ENCODE measurements around the gene SMIM41. TPM values are rescaled to one million over a fixed set of nuclear protein-coding genes. Genes with fewer than 3 reads are reported as not detected.
A peak's percentile ranks its signal among the peaks of the same experiment; 100 is the strongest.

SMIM41 gene
- total and polyA plus RNA-seq, 3 experiments from 2014 or later, result not detected

- Histone ChIP-seq H3K27me3 (ENCODE audit: insufficient read depth, low read length, poor library complexity, severe bottlenecking) (no peaks in the 10 kb centered on the region), H3K36me3 (ENCODE audit: insufficient read depth, low read length) (no peaks in the 10 kb centered on the region), H3K9me3 (ENCODE audit: low read length) (no peaks in the 10 kb centered on the region), H3K4me3 (ENCODE audit: low read length) (no peak overlapping the region), H3K27ac (ENCODE audit: low read depth, low read length) (no peak overlapping the region), H3K4me1 (ENCODE audit: insufficient read depth, low read length) (no peaks in the 10 kb centered on the region)
- peak in 1 of 5 donors; percentile 8 for DNase-seq
- Mint-ChIP-seq H3K27ac (peak overlapping the region in 1 of 8 donors; percentile 64), H3K4me3 (no peak overlapping the region), H3K36me3 (no peaks in the 10 kb centered on the region), H3K4me1 (no peaks in the 10 kb centered on the region), H3K9me3 (peaks cover 0 to 1% (median 0%) of the 10 kb centered on the region in 5 donors), H3K27me3 (peaks cover 14 to 21% of the 10 kb centered on the region in 2 donors)
- CTCF ChIA-PET, result no interaction called here
- POLR2A ChIA-PET, result no interaction called here
Observed at GRCh38 chr12:52141306-52141705, 61.8 kb downstream of the SMIM41 start.

- Histone ChIP-seq H3K4me1 (ENCODE audit: insufficient read depth, low read length) (no peaks in the 10 kb centered on the region), H3K27ac (ENCODE audit: low read depth, low read length) (no peak overlapping the region), H3K9me3 (ENCODE audit: low read length) (no peaks in the 10 kb centered on the region), H3K36me3 (ENCODE audit: insufficient read depth, low read length) (no peaks in the 10 kb centered on the region), H3K4me3 (ENCODE audit: low read length) (no peak overlapping the region), H3K27me3 (ENCODE audit: insufficient read depth, low read length, poor library complexity, severe bottlenecking) (no peaks in the 10 kb centered on the region)
- CTCF ChIA-PET, result no interaction called here
- Mint-ChIP-seq H3K4me1 (no peaks in the 10 kb centered on the region), H3K9me3 (peaks cover 0 to 1% (median 0%) of the 10 kb centered on the region in 5 donors), H3K27ac (peak overlapping the region in 1 of 8 donors; percentile 7), H3K27me3 (peaks cover 14 to 18% of the 10 kb centered on the region in 2 donors), H3K36me3 (no peaks in the 10 kb centered on the region), H3K4me3 (no peak overlapping the region)
- POLR2A ChIA-PET, result no interaction called here
- DNase-seq, result no peak
Observed at GRCh38 chr12:52141875-52142274, 62.4 kb downstream of the SMIM41 start.

DNA sequence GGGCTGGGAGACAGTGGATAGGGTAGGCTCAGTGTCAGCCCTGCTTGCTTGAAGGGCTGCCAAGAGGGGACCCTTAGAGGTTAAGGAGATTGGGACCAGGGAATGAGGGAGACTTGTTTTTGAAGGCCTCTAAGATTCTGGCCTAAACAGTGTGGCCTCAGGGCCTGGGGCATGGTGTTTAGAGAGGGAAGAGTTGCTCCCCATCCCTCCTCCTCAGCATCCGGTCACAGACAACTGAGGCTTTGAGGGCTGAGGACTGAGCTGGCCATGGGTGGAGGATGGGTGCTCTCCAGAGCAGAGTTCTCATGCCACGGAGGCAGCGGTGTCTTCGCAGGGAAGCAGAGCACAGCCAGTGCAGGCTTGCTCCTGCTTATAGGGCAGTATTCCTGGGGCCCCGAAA is 62.9 kb downstream of the SMIM41 start:
- Histone ChIP-seq H3K4me1 (ENCODE audit: insufficient read depth, low read length) (no peaks in the 10 kb centered on the region), H3K36me3 (ENCODE audit: insufficient read depth, low read length) (no peaks in the 10 kb centered on the region), H3K27ac (ENCODE audit: low read depth, low read length) (no peak overlapping the region), H3K4me3 (ENCODE audit: low read length) (no peak overlapping the region), H3K27me3 (ENCODE audit: insufficient read depth, low read length, poor library complexity, severe bottlenecking) (no peaks in the 10 kb centered on the region), H3K9me3 (ENCODE audit: low read length) (no peaks in the 10 kb centered on the region)
- peaks cover 0 to 1% (median 0%) of the 10 kb centered on the region in 5 donors for H3K9me3 Mint-ChIP-seq
- H3K27me3 Mint-ChIP-seq, result peaks cover 14 to 17% of the 10 kb centered on the region in 2 donors
- ChIA-PET POLR2A (no interaction called here), CTCF (no interaction called here)
- no peaks in the 10 kb centered on the region for H3K4me1 Mint-ChIP-seq
- no peaks in the 10 kb centered on the region for H3K36me3 Mint-ChIP-seq
- no peak overlapping the region for H3K4me3 Mint-ChIP-seq
- no peak for DNase-seq
- H3K27ac Mint-ChIP-seq, result peak overlapping the region in 1 of 8 donors; percentile 9

- POLR2A ChIA-PET, result no interaction called here
- H3K27ac Mint-ChIP-seq, result no peak overlapping the region
Observed at GRCh38 chr12:52144512-52145227, 65.2 kb downstream of the SMIM41 start.

DNA sequence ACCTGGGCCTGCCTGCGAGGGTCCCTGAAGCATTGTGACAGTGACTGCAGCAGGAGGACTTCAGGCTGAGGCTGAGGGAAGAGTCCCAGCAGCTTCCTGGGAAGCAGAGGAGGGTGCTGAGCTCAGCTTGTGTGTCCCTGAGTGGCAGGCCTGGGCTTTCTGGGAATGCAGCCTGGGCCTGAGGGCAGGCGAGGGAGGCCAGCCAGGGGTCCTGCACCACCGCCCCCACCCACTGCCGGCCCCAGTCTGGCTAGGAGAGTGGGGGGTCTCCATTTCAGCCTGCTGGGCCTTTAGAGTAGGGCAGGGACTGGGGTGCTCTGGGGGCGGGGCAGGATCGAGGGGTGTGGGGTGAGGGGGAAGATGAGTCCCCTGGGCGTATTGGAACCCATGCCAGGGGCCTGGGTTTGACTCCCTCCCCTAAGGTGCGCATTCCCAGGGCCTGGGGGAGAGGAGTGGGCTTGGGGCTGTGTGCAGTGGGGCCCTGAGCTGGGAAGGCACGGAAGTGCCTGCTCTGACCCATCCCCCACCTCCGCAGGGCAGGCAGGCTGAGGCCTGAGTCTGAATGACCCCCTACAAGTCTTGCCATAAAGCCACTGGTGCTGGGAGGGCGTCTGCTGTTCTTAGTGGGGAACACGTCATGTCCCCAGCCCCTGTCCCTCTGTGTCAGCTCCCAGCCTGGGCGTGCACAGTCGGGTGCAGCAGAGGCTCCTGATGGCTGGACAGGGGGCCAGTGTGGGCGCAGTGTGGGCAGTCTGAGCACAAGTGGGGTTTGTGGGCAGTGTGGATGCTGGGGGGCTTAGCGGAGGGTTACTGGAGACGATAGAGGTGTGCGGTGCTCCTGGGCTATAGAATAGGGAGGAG is 66.0 kb downstream of the SMIM41 start:
- Mint-ChIP-seq H3K36me3 (no peaks in the 10 kb centered on the region), H3K4me3 (no peak overlapping the region), H3K27ac (no peak overlapping the region), H3K27me3 (peaks cover 5 to 10% of the 10 kb centered on the region in 2 donors), H3K9me3 (peaks cover 0 to 1% (median 0%) of the 10 kb centered on the region in 5 donors), H3K4me1 (no peaks in the 10 kb centered on the region)
- ChIA-PET POLR2A (no interaction called here), CTCF (no interaction called here)
- no peak overlapping the region for H3K4me3 ChIP-seq (ENCODE audit: low read length)
- no peak overlapping the region for H3K27ac ChIP-seq (ENCODE audit: low read depth, low read length)
- DNase-seq, result no peak
- H3K9me3 ChIP-seq (ENCODE audit: low read length), result no peaks in the 10 kb centered on the region
- no peaks in the 10 kb centered on the region for H3K36me3 ChIP-seq (ENCODE audit: insufficient read depth, low read length)
- no peaks in the 10 kb centered on the region for H3K27me3 ChIP-seq (ENCODE audit: insufficient read depth, low read length, poor library complexity, severe bottlenecking)
- H3K4me1 ChIP-seq (ENCODE audit: insufficient read depth, low read length), result no peaks in the 10 kb centered on the region

More at GRCh38 chr12:52144512-52145227, 65.2 kb downstream of the SMIM41 start:
- Mint-ChIP-seq H3K4me3 (no peak overlapping the region), H3K4me1 (no peaks in the 10 kb centered on the region), H3K27me3 (peaks cover 5 to 10% of the 10 kb centered on the region in 2 donors), H3K9me3 (peaks cover 0 to 1% (median 0%) of the 10 kb centered on the region in 5 donors), H3K36me3 (no peaks in the 10 kb centered on the region)
- Histone ChIP-seq H3K27ac (ENCODE audit: low read depth, low read length) (no peak overlapping the region), H3K27me3 (ENCODE audit: insufficient read depth, low read length, poor library complexity, severe bottlenecking) (no peaks in the 10 kb centered on the region), H3K4me1 (ENCODE audit: insufficient read depth, low read length) (no peaks in the 10 kb centered on the region), H3K36me3 (ENCODE audit: insufficient read depth, low read length) (no peaks in the 10 kb centered on the region), H3K4me3 (ENCODE audit: low read length) (no peak overlapping the region), H3K9me3 (ENCODE audit: low read length) (no peaks in the 10 kb centered on the region)
- CTCF ChIA-PET, result no interaction called here
- no peak for DNase-seq

DNA sequence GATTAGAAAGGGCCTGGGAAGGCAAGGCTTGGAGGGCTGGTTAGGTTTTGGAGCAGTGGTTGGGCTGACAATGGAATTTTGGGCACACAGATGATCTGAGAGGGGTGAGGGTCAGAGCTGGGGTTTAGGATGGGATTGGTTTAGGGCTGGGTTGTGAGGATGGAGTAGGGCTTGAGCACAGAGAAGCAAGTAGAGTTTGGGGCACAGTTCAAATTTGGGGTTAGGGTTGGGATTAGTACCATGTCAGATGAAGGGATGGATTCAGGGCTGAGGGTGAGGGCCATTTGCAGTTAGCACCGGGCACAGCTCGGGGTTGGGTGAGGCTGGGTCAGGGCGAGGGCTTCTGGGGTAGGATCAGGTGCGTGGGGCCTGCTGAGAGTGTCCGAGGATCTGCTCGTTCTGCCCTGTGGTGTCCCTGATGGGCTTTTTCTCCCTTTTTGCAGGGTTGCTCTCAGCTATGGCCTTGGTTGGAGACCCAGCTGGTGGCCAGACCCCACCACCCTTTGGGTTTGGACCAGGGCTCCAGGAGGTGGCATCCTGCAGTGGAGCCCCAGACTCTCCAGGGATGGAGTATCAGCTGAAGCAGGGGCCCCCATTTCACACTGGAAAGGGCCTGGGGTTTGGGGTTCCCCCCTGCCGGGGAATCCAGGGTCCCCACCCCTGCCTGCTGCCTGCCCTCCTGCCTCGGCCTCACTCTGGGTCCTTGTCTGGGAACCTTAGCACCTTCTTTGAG is 66.8 kb downstream of the SMIM41 start:
- DNase-seq, result no peak
- no peaks in the 10 kb centered on the region for H3K4me1 ChIP-seq (ENCODE audit: insufficient read depth, low read length)
- POLR2A ChIA-PET, result no interaction called here
- no peaks in the 10 kb centered on the region for H3K36me3 Mint-ChIP-seq
- H3K27me3 Mint-ChIP-seq, result peaks cover 4 to 10% of the 10 kb centered on the region in 2 donors
- H3K27ac ChIP-seq (ENCODE audit: low read depth, low read length), result no peak overlapping the region
- peaks cover 0 to 1% (median 0%) of the 10 kb centered on the region in 5 donors for H3K9me3 Mint-ChIP-seq
- peak overlapping the region in 1 of 8 donors; percentile 69 for H3K27ac Mint-ChIP-seq
- CTCF ChIA-PET, result interaction anchor here (1.0 kb wide), 1 partner anchor 10 kb away, joined by 3 read pairs; no protein-coding TSS in a partner anchor
- H3K4me3 ChIP-seq (ENCODE audit: low read length), result no peak overlapping the region
- H3K9me3 ChIP-seq (ENCODE audit: low read length), result no peaks in the 10 kb centered on the region
- H3K27me3 ChIP-seq (ENCODE audit: insufficient read depth, low read length, poor library complexity, severe bottlenecking), result no peaks in the 10 kb centered on the region
- H3K4me1 Mint-ChIP-seq, result peaks cover 0 to under 1% (median under 1%) of the 10 kb centered on the region in 3 donors
- no peak overlapping the region for H3K4me3 Mint-ChIP-seq
- no peaks in the 10 kb centered on the region for H3K36me3 ChIP-seq (ENCODE audit: insufficient read depth, low read length)

DNA sequence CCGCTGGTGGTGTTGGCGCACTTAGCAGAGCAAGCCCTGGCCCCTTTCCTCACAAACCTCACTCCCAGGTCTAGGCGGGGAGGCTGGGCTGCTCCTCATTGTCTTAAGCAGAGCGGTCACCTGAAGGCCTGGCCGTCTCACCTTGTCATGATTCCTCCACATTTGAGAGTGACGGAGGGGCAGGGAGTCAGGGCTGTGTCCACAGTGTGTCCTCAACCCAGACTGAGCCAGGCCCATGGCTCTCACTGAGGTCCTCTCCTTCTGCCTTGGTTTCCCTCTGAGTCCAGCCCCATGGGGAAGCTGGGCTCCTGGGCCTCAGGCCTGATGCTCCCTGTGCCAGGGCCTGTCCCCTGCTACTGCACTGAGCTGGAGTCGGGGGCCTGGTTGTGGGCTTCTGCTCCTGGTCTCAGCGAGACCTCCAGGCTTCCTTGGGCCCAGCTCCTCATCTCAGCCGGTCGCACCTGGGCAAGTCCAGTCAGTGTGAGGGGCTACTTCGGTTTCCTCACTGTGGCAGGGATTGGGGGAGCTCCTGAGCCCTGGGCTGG is 67.4 kb downstream of the SMIM41 start:
- Histone ChIP-seq H3K27ac (ENCODE audit: low read depth, low read length) (no peak overlapping the region), H3K36me3 (ENCODE audit: insufficient read depth, low read length) (no peaks in the 10 kb centered on the region), H3K4me1 (ENCODE audit: insufficient read depth, low read length) (peaks cover 4% of the 10 kb centered on the region), H3K27me3 (ENCODE audit: insufficient read depth, low read length, poor library complexity, severe bottlenecking) (no peaks in the 10 kb centered on the region), H3K9me3 (ENCODE audit: low read length) (no peaks in the 10 kb centered on the region), H3K4me3 (ENCODE audit: low read length) (no peak overlapping the region)
- Mint-ChIP-seq H3K4me3 (no peak overlapping the region), H3K9me3 (peaks cover 0 to 1% (median 0%) of the 10 kb centered on the region in 5 donors), H3K4me1 (peaks cover 5 to 7% (median 7%) of the 10 kb centered on the region in 3 donors), H3K27ac (no peak overlapping the region), H3K36me3 (no peaks in the 10 kb centered on the region), H3K27me3 (peaks cover 2 to 8% of the 10 kb centered on the region in 2 donors)
- DNase-seq, result no peak
- ChIA-PET POLR2A (no interaction called here), CTCF (interaction anchor here (0.9 to 1.0 kb wide), 2 partner anchors 10 to 834 kb away, joined by 3 read pairs; no protein-coding TSS in a partner anchor)
